ENCODE results near the gene RAB11FIP4. TPM values are rescaled to one million over a fixed set of nuclear protein-coding genes. Genes with fewer than 3 reads are reported as not detected.

RAB11FIP4 gene
- total RNA-seq, 2 experiments from 2014 or later = 38.6 to 41.1 TPM

- CTCF ChIA-PET = no interaction called here
- POLR2A ChIA-PET = no interaction called here
- H3K27ac Mint-ChIP-seq = no peak overlapping the region
- H3K4me3 Mint-ChIP-seq = no peak overlapping the region
- H3K9me3 Mint-ChIP-seq = no peaks in the 10 kb centered on the region
- no peaks in the 10 kb centered on the region for H3K27me3 Mint-ChIP-seq
- H3K36me3 Mint-ChIP-seq (ENCODE audit: low read depth) = no peaks in the 10 kb centered on the region
- no peak for DNase-seq
- no peaks in the 10 kb centered on the region for H3K4me1 Mint-ChIP-seq
Measured at GRCh38 chr17:31416503-31416923, 25.0 kb downstream of the RAB11FIP4 start.

- Mint-ChIP-seq H3K4me3 (no peak overlapping the region), H3K9me3 (no peaks in the 10 kb centered on the region), H3K27me3 (peaks cover 3% of the 10 kb centered on the region), H3K36me3 (ENCODE audit: low read depth) (no peaks in the 10 kb centered on the region), H3K27ac (no peak overlapping the region), H3K4me1 (no peaks in the 10 kb centered on the region)
- no peak for DNase-seq
- POLR2A ChIA-PET = no interaction called here
- CTCF ChIA-PET = no interaction called here
Measured at GRCh38 chr17:31417051-31417792, 25.7 kb downstream of the RAB11FIP4 start.

- H3K27ac Mint-ChIP-seq = no peak overlapping the region
- H3K4me3 Mint-ChIP-seq = no peak overlapping the region
Measured at GRCh38 chr17:31418773-31419350, 27.4 kb downstream of the RAB11FIP4 start.

GRCh38 chr17:31422443-31422842, 31.0 kb downstream of the RAB11FIP4 start:
- CTCF ChIA-PET = no interaction called here
- no peak overlapping the region for H3K4me3 Mint-ChIP-seq
- H3K27me3 Mint-ChIP-seq = peaks cover 11% of the 10 kb centered on the region
- POLR2A ChIA-PET = no interaction called here
- H3K9me3 Mint-ChIP-seq = no peaks in the 10 kb centered on the region
- no peaks in the 10 kb centered on the region for H3K4me1 Mint-ChIP-seq
- H3K27ac Mint-ChIP-seq = no peak overlapping the region
- DNase-seq = no peak
- H3K36me3 Mint-ChIP-seq (ENCODE audit: low read depth) = no peaks in the 10 kb centered on the region

More at GRCh38 chr17:31418773-31419350, 27.4 kb downstream of the RAB11FIP4 start:
- DNase-seq = no peak
- ChIA-PET CTCF (no interaction called here), POLR2A (no interaction called here)
- Mint-ChIP-seq H3K9me3 (no peaks in the 10 kb centered on the region), H3K27me3 (peaks cover 6% of the 10 kb centered on the region), H3K36me3 (ENCODE audit: low read depth) (no peaks in the 10 kb centered on the region), H3K4me1 (no peaks in the 10 kb centered on the region)

- Mint-ChIP-seq H3K4me3 (no peak overlapping the region), H3K9me3 (no peaks in the 10 kb centered on the region), H3K4me1 (no peaks in the 10 kb centered on the region), H3K27me3 (peaks cover 18% of the 10 kb centered on the region), H3K36me3 (ENCODE audit: low read depth) (no peaks in the 10 kb centered on the region), H3K27ac (no peak overlapping the region)
- CTCF ChIA-PET = no interaction called here
- POLR2A ChIA-PET = interaction anchor here (0.6 kb wide), 1 partner anchor 14 kb away, joined by 3 read pairs; no protein-coding TSS in a partner anchor
- DNase-seq = no peak
Measured at GRCh38 chr17:31424944-31425281, 33.4 kb downstream of the RAB11FIP4 start.

GRCh38 chr17:31425282-31426040, 34.0 kb downstream of the RAB11FIP4 start:
- ChIA-PET POLR2A (interaction anchor here (0.6 kb wide), 1 partner anchor 14 kb away, joined by 3 read pairs; no protein-coding TSS in a partner anchor), CTCF (no interaction called here)
- no peaks in the 10 kb centered on the region for H3K4me1 Mint-ChIP-seq
- H3K36me3 Mint-ChIP-seq (ENCODE audit: low read depth) = no peaks in the 10 kb centered on the region
- H3K27me3 Mint-ChIP-seq = peaks cover 21% of the 10 kb centered on the region
- DNase-seq = no peak
- H3K4me3 Mint-ChIP-seq = no peak overlapping the region
- H3K27ac Mint-ChIP-seq = no peak overlapping the region
- H3K9me3 Mint-ChIP-seq = no peaks in the 10 kb centered on the region

- POLR2A ChIA-PET = no interaction called here
- CTCF ChIA-PET = no interaction called here
- H3K27ac Mint-ChIP-seq = no peak overlapping the region
Measured at GRCh38 chr17:31427684-31428083, 36.2 kb downstream of the RAB11FIP4 start.

GRCh38 chr17:31428111-31428510, 36.6 kb downstream of the RAB11FIP4 start:
- Mint-ChIP-seq H3K27ac (no peak overlapping the region), H3K27me3 (peaks cover 26% of the 10 kb centered on the region), H3K9me3 (no peaks in the 10 kb centered on the region), H3K36me3 (ENCODE audit: low read depth) (no peaks in the 10 kb centered on the region), H3K4me3 (no peak overlapping the region), H3K4me1 (peaks cover 8% of the 10 kb centered on the region)
- POLR2A ChIA-PET = no interaction called here
- no peak for DNase-seq
- CTCF ChIA-PET = no interaction called here

More at GRCh38 chr17:31427684-31428083, 36.2 kb downstream of the RAB11FIP4 start:
- Mint-ChIP-seq H3K4me3 (no peak overlapping the region), H3K27me3 (peaks cover 26% of the 10 kb centered on the region), H3K9me3 (no peaks in the 10 kb centered on the region), H3K36me3 (ENCODE audit: low read depth) (no peaks in the 10 kb centered on the region), H3K4me1 (peaks cover 3% of the 10 kb centered on the region)
- no peak for DNase-seq

GRCh38 chr17:31428512-31428911, 37.0 kb downstream of the RAB11FIP4 start:
- H3K4me3 Mint-ChIP-seq = no peak overlapping the region
- H3K4me1 Mint-ChIP-seq = peaks cover 12% of the 10 kb centered on the region
- H3K36me3 Mint-ChIP-seq (ENCODE audit: low read depth) = no peaks in the 10 kb centered on the region
- CTCF ChIA-PET = no interaction called here
- POLR2A ChIA-PET = no interaction called here
- H3K9me3 Mint-ChIP-seq = no peaks in the 10 kb centered on the region
- H3K27ac Mint-ChIP-seq = no peak overlapping the region
- peaks cover 24% of the 10 kb centered on the region for H3K27me3 Mint-ChIP-seq
- no peak for DNase-seq

- CTCF ChIA-PET = no interaction called here
- Mint-ChIP-seq H3K27ac (no peak overlapping the region), H3K36me3 (ENCODE audit: low read depth) (no peaks in the 10 kb centered on the region), H3K4me1 (peaks cover 22% of the 10 kb centered on the region), H3K27me3 (peaks cover 32% of the 10 kb centered on the region), H3K9me3 (no peaks in the 10 kb centered on the region), H3K4me3 (no peak overlapping the region)
- no peak for DNase-seq
- POLR2A ChIA-PET = no interaction called here
Measured at GRCh38 chr17:31431098-31431851, 39.8 kb downstream of the RAB11FIP4 start.

- Mint-ChIP-seq H3K4me1 (peaks cover 22% of the 10 kb centered on the region), H3K36me3 (ENCODE audit: low read depth) (no peaks in the 10 kb centered on the region), H3K27me3 (peaks cover 32% of the 10 kb centered on the region), H3K27ac (no peak overlapping the region), H3K4me3 (no peak overlapping the region), H3K9me3 (no peaks in the 10 kb centered on the region)
- ChIA-PET POLR2A (interaction anchor here (0.6 kb wide), 1 partner anchor 1215 kb away, joined by 3 read pairs; no protein-coding TSS in a partner anchor), CTCF (no interaction called here)
- DNase-seq = no peak
Measured at GRCh38 chr17:31431852-31432658, 40.6 kb downstream of the RAB11FIP4 start.

- Mint-ChIP-seq H3K27ac (no peak overlapping the region), H3K9me3 (no peaks in the 10 kb centered on the region), H3K36me3 (ENCODE audit: low read depth) (no peaks in the 10 kb centered on the region), H3K4me3 (no peak overlapping the region), H3K4me1 (peaks cover 22% of the 10 kb centered on the region), H3K27me3 (peaks cover 31% of the 10 kb centered on the region)
- peak; percentile 69 for DNase-seq
- ChIA-PET CTCF (interaction anchor here (1.2 kb wide), 1 partner anchor 102 kb away, joined by 3 read pairs; no protein-coding TSS in a partner anchor), POLR2A (interaction anchor here (0.5 to 1.1 kb wide), 2 partner anchors 75 to 112 kb away, joined by 4 to 6 read pairs; partner anchors contain the start of gene EVI2A)
Measured at GRCh38 chr17:31433091-31433790, 41.8 kb downstream of the RAB11FIP4 start.
